CD4-positive, alpha-beta T cell (primary cell): ENCODE results near the gene DOCK2. TPM values are rescaled to one million over a fixed set of nuclear protein-coding genes. Genes with fewer than 3 reads are reported as not detected.
"Not testable (repeated sequence)": the region's sequence is repeated elsewhere in the genome, so short reads cannot be mapped to it uniquely, and the experiment has no call there.

ENCODE experiments used
- ATAC-seq: fragments of 200-7000 bp; cut with Tn5 transposase; one replicate; pipeline ENCODE4 v1.10.0; 2022; ENCODE audit warnings: mild to moderate bottlenecking; ENCODE audit not compliant: poor library complexity
- CTCF ChIA-PET: fragments of 350-600 bp; sonication (Branson Sonifier 250); formaldehyde crosslinking; loops from one replicate; lab custom pipeline; 2021; ENCODE audit warnings: antibody characterized with exemption, inconsistent platforms; lab: Charles Lee
- POLR2A ChIA-PET: fragments of 350-600 bp; sonication (Branson Sonifier 250); formaldehyde crosslinking; loops from one replicate; lab custom pipeline; 2021; ENCODE audit warnings: antibody characterized with exemption, inconsistent platforms; lab: Charles Lee
- DNase-seq, 14 experiments: peaks; one replicate each; pipeline ENCODE4 v3.0.0-alpha.2; 2013 to 2020; ENCODE audit warnings: mixed read lengths in 2 of 14
- H3K27ac ChIP-seq, 2 donors: one replicate each; pipeline versions ENCODE4 v1.5.1 to v1.7.0; 2013; ENCODE audit warnings: low read length in 2 of 2, low read depth in 1 of 2, mild to moderate bottlenecking in 1 of 2
- H3K27me3 ChIP-seq, 2 experiments: 1 replicate in 1 of 2; 2 replicates in 1 of 2; pipeline versions ENCODE4 v1.6.1 to v1.7.0; 2013; ENCODE audit warnings: low read length in 2 of 2, control low read depth in 1 of 2, mild to moderate bottlenecking in 1 of 2, moderate library complexity in 1 of 2; ENCODE audit not compliant: insufficient read depth in 2 of 2, control insufficient read depth in 1 of 2
- H3K36me3 ChIP-seq: one replicate; pipeline ENCODE4 v1.6.1; 2013; ENCODE audit warnings: low read length, control low read depth; ENCODE audit not compliant: insufficient read depth
- H3K4me1 ChIP-seq: one replicate; pipeline ENCODE4 v1.6.1; 2013; ENCODE audit warnings: low read length, control low read depth; ENCODE audit not compliant: insufficient read depth
- H3K4me3 ChIP-seq: one replicate; pipeline ENCODE4 v1.5.1; 2013; ENCODE audit warnings: mild to moderate bottlenecking, low read length, moderate library complexity
- H3K9me3 ChIP-seq, 2 experiments: 1 replicate in 1 of 2; 2 replicates in 1 of 2; pipeline versions ENCODE4 v1.6.1 to v1.7.0; 2013; ENCODE audit warnings: low read length in 2 of 2, mild to moderate bottlenecking in 2 of 2, control low read depth in 1 of 2, moderate library complexity in 1 of 2; ENCODE audit not compliant: control insufficient read depth in 1 of 2, insufficient read depth in 1 of 2
- H3K27ac Mint-ChIP-seq: one replicate; pipeline ENCODE4 v1.8.0; 2020; ENCODE audit warnings: mixed read lengths
- H3K27me3 Mint-ChIP-seq: one replicate; pipeline ENCODE4 v1.8.0; 2021; ENCODE audit warnings: mixed read lengths
- H3K36me3 Mint-ChIP-seq: one replicate; pipeline ENCODE4 v1.8.0; 2021; ENCODE audit warnings: low read depth, mixed read lengths
- H3K4me1 Mint-ChIP-seq: one replicate; pipeline ENCODE4 v1.8.0; 2021; ENCODE audit warnings: low read depth, mixed read lengths
- H3K4me3 Mint-ChIP-seq: one replicate; pipeline ENCODE4 v1.8.0; 2020; ENCODE audit warnings: mild to moderate bottlenecking, mixed read lengths
- H3K9me3 Mint-ChIP-seq: one replicate; pipeline ENCODE4 v1.8.0; 2020; ENCODE audit warnings: mixed read lengths
- CTCF ChIP-seq: fragments of 200-600 bp; IDR thresholded peaks from one replicate; pipeline ENCODE4 v1.8.0; 2022; ENCODE audit warnings: antibody characterized with exemption, mild to moderate bottlenecking
- intact Hi-C, 2 experiments: fragments of 100-400 bp; cut with DNase I in 1 of 2; cut with micrococcal nuclease in 1 of 2; formaldehyde crosslinking; loops; one replicate each; pipeline versions ENCODE4 v1.15.1 to v1.9.0; 2023 to 2025; cut with DNase I, micrococcal nuclease
- total RNA-seq, 174 experiments: library from RNA in 2 of 174; stranded (reverse) in 2 of 174; gene quantifications; one replicate each; pipeline ENCODE4 v1.2.3 and lab custom pipeline; 2021 to 2026

The DOCK2 gene
- total RNA-seq, 2 experiments from 2014 or later, result 220 to 229 TPM

GRCh38 chr5:169805527-169805934, 168.5 kb downstream of the DOCK2 start:
- intact Hi-C loops, result no loop called here
- Histone ChIP-seq H3K4me3 (no peak overlapping the region), H3K27ac (no peak overlapping the region), H3K4me1 (peaks cover 9% of the 10 kb centered on the region), H3K27me3 (no peaks in the 10 kb centered on the region), H3K9me3 (no peaks in the 10 kb centered on the region), H3K36me3 (peaks cover 61% of the 10 kb centered on the region)
- peaks cover 96% of the 10 kb centered on the region for H3K36me3 Mint-ChIP-seq
- ChIA-PET POLR2A (no interaction called here), CTCF (no interaction called here)
- H3K4me1 Mint-ChIP-seq, result peaks cover 41% of the 10 kb centered on the region
- no peaks in the 10 kb centered on the region for H3K9me3 Mint-ChIP-seq
- ATAC-seq (peak; percentile 63), DNase-seq (peak in 3 of 14 experiments; percentile 3 to 24 (median 15))
- no peak overlapping the region for H3K4me3 Mint-ChIP-seq
- H3K27ac Mint-ChIP-seq, result peak overlapping the region; percentile 30
- TF ChIP-seq CTCF, result no peak
- no peaks in the 10 kb centered on the region for H3K27me3 Mint-ChIP-seq

GRCh38 chr5:169805937-169806700, 169.0 kb downstream of the DOCK2 start:
- ATAC-seq (no peak), DNase-seq (no peak)
- peaks cover 96% of the 10 kb centered on the region for H3K36me3 Mint-ChIP-seq
- H3K4me3 ChIP-seq, result no peak overlapping the region
- ChIA-PET CTCF (no interaction called here), POLR2A (no interaction called here)
- peaks cover 66% of the 10 kb centered on the region for H3K36me3 ChIP-seq
- H3K27me3 Mint-ChIP-seq, result no peaks in the 10 kb centered on the region
- intact Hi-C loops, result no loop called here
- no peak overlapping the region for H3K27ac ChIP-seq
- no peaks in the 10 kb centered on the region for H3K9me3 ChIP-seq
- TF ChIP-seq CTCF, result no peak
- no peak overlapping the region for H3K4me3 Mint-ChIP-seq
- no peaks in the 10 kb centered on the region for H3K9me3 Mint-ChIP-seq
- peaks cover 9% of the 10 kb centered on the region for H3K4me1 ChIP-seq
- H3K27ac Mint-ChIP-seq, result peak overlapping the region; percentile 30
- H3K4me1 Mint-ChIP-seq, result peaks cover 39% of the 10 kb centered on the region
- no peaks in the 10 kb centered on the region for H3K27me3 ChIP-seq

DNA sequence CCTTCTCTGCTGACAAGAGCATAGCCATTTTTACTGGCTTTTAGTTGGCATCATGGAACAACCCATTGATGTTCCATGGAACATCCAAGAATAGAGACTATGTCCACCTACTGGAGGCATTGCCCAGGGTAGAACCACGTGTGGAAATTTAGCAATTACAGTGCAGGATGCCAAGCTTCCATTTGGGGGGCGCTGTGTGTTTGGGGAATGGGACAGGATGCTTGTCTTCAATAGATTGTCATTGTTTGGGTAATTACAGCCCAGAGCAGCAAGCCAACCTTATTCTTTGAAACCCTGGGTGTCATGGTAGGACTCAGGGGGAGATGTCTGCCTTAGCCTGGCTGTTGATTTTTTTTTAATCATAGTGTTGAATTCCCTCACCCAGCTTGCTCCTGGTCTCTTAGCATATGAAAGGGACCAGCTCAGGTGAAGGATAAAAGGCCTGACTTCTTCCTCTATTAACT, 171.1 kb downstream of the DOCK2 start:
- Histone ChIP-seq H3K4me3 (no peak overlapping the region), H3K4me1 (peaks cover 9% of the 10 kb centered on the region), H3K9me3 (no peaks in the 10 kb centered on the region), H3K36me3 (peaks cover 77% of the 10 kb centered on the region), H3K27me3 (no peaks in the 10 kb centered on the region), H3K27ac (no peak overlapping the region)
- ChIA-PET CTCF (no interaction called here), POLR2A (no interaction called here)
- ATAC-seq (no peak), DNase-seq (no peak)
- Mint-ChIP-seq H3K4me3 (no peak overlapping the region), H3K4me1 (peaks cover 33% of the 10 kb centered on the region), H3K9me3 (no peaks in the 10 kb centered on the region), H3K27ac (no peak overlapping the region), H3K27me3 (no peaks in the 10 kb centered on the region), H3K36me3 (peaks cover 94% of the 10 kb centered on the region)
- TF ChIP-seq CTCF, result no peak
- intact Hi-C loops, result no loop called here

- Mint-ChIP-seq H3K4me1 (peaks cover 27% of the 10 kb centered on the region), H3K36me3 (peaks cover 94% of the 10 kb centered on the region)
- H3K4me1 ChIP-seq, H3K27me3 ChIP-seq, POLR2A ChIA-PET, H3K27me3 Mint-ChIP-seq, H3K9me3 Mint-ChIP-seq, H3K27ac Mint-ChIP-seq, DNase-seq, ATAC-seq, H3K9me3 ChIP-seq, H3K27ac ChIP-seq, CTCF ChIA-PET, intact Hi-C loops, H3K4me3 Mint-ChIP-seq, H3K4me3 ChIP-seq: not testable (repeated sequence)
- H3K36me3 ChIP-seq, result peaks cover 77% of the 10 kb centered on the region
Measured at GRCh38 chr5:169808880-169809279, 171.8 kb downstream of the DOCK2 start.
